KG1 (cell line): ENCODE results near the gene WNT2B.

Experiments used
- DNase-seq: peaks from one replicate; lab custom pipeline; 2025; lab: John Stamatoyannopoulos, UW

WNT2B gene

DNA sequence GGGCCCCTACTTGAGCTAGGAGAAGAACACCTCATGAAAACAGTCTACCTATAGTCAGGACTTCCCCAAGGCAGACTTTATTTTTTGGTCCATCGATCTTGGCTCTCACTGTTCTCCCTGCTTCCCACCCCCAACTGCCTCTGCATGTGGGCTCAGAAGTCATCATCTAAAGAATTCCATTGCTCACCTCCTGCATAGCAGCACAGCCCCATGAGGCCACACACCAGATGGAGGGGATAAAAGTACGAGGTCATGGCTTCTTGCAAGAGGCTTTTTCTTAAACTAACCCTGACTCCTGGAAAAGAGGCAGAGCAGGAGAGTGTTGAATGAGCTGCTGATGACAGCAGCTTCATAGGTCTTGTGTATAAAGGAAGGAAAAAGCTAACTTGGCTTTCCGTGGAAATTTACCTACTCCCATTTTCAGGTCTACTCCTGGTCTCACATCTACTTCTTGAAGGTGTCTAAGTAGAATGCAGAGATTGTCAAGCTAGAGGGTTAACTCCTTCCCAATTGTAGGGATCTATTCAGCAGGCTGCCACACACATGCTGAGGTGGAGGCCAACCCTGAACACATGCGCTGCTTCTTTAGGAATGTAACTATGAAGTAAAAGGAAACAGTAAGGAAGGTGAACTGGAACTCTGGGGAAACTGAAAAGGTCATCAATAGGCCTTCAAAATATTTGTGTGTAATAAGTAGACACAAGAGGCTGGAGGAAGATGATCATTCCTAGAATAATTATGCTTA is 18.7 kb downstream of the WNT2B start:
- no peak for DNase-seq

DNA sequence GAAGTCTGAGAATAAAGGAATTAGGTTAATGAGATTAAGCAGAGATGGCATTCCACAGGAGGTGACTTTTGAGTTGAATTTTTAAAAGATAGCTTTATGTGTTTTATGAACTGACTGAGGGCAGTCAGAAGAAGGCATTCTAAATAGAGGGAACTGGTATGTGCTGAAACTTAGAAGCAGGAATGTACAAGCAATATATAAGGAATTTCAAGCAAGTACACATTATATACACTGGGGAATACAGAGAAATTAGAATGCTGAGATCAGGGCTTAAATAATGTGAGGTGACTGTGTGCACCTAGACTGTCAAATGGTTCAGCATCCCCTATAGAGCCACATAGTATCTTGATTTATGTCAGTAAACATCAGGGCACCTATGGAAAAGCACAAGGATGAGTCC is 19.3 kb downstream of the WNT2B start:
- DNase-seq = no peak

DNA sequence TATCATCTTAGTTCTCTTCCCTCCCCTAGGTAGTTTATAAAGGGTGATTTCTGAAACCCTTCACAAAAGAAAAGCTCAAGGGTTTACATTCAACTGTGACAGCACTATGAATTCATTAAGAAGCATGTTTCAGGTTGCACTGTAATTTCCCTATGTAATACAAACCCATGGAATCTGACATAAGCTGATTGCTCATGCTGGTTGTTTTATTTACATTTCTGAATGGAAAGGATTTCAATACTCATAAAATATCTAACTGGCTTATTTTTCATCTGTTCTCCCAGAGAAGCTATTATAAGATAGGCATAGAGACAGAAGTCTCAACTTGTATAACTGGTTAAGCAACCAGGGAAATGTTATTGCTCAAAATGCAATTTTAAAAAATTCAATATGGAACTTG is 20.5 kb downstream of the WNT2B start:
- no peak for DNase-seq

DNA sequence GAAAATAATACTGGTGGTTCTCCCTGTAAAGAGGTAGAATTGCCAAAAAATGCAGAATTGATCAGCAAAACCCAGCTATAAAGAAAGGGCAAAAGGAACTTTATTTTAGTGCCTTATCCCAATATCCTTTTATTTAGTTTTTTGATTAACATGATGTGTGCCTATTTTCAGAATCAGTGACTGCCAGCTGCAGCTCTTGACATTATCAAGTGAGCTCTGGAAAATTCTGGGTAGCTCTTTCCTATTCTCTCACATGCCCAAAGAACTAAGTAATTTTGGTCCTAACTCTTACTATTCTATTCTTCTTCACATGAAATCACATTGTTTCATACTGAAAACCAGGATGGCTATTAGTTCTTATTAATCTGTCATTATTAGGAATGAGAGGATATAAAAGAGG is 22.1 kb downstream of the WNT2B start:
- no peak for DNase-seq

DNA sequence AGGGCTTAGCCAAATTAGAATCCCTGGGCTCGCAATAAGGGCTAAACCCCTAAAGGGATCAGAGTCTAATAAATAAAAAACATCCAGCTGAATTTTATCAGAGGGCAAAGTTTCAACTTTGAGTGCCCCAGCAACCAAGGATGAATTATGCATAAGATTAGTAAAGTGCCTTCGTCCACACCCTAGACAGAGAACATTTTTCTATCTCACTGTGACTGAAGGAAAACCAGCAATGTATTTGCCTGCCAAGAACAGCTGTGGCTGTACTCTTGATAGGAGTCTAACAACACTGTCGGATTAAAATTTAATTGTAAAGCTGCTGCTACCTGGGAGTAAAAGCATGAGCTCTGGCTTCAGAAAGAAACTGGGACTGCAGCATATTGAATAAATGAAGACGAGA is 23.3 kb downstream of the WNT2B start:
- DNase-seq = no peak

DNA sequence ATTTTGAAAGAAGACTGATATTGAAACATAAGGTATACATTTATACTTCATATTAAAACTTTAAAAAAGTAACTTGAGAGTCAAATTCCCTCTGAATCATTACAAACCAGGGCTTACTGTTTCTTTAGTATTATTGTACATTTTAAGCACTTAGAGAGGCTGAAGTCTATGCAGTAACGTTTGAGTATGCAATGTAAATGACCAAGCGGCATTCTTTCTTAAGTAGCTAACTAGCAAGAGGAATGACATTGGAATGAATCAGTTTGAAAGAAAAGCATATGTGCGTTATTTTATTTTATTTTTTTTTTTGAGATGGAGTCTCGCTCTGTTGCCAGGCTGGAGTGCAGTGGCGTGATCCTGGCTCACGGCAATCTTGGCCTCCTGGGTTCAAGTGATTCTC is 24.3 kb downstream of the WNT2B start:
- DNase-seq = no peak

DNA sequence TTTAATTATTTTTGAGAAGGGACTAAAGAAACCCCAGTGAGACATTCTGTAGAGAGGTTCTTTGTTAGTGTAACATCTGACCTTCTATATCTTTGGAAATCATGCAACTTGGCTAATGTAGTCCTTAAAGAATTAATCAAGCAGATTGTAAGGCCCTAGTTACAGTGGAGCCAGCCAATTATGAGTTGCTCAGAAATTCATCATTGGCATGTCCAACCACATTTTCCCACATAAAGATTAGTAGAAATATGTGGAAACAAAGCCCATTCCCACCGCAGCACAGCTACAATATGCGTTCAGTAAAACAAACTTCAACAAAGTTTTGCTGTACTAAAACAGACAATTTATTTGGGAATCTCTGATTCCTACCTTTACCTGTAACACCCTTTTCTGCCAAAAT is 27.8 kb downstream of the WNT2B start:
- no peak for DNase-seq

DNA sequence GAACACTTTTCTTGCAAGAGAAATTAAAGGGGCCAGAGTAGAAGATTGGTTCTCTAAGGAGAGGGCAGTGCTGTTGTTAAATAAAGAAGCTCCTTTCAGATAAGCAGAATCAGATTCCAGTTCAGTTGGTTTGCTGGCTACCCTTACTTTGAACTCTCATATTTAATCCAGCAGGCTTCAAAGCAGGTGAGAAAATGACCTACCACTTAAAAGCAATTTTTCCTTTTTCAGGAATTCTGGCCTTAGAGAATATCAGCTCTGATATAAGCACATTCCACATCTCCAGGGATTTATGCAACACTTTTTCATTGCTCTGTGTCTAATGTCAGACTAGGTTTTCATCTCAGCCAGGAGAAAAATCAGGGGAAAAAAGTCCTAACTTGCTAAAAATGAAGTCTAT is 28.7 kb downstream of the WNT2B start:
- no peak for DNase-seq

DNA sequence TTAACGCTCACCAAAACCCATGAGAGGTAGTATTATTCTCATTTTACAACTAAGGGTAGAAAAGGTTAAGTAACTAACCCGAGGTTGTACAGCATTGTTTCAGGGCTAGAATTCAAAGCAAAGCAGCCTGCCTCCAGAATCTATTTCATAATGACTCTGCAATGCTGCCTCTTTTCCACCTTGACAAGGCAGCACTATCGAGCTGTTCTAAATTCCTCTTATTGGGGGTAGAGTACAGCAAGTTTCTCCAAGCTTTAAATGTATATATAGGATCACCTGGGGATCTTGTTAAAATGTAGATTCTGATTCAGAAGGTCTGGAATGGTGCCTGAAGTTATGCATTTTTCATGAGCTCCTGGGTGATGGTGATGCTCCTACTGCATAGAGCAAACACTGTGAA is 30.1 kb downstream of the WNT2B start:
- no peak for DNase-seq

DNA sequence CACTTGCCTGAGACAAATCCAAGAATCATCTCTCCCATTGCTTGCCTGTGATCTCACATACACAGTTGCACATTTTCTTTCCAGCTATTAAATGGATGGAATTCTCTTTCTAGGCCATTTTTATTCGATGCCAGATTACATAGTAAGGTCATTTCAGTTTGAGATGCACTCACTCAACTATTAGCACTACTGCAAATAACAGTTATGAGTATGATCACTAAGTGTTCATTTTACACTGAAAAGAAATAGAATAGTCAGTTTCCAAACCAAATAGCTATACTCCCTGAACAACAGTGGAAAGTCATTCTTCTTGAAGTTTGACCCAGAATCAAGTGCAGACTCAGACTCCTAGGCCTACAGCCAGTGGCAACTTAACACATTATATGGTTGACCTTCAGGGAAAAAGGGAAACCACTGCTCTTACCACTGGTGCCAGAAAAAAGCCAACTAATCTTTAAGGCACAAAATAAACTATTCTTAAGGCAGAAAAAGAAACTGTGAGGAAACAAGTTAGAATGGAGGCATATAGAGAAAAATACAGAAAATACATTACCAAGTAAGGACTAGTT is 31.5 kb downstream of the WNT2B start:
- no peak for DNase-seq

DNA sequence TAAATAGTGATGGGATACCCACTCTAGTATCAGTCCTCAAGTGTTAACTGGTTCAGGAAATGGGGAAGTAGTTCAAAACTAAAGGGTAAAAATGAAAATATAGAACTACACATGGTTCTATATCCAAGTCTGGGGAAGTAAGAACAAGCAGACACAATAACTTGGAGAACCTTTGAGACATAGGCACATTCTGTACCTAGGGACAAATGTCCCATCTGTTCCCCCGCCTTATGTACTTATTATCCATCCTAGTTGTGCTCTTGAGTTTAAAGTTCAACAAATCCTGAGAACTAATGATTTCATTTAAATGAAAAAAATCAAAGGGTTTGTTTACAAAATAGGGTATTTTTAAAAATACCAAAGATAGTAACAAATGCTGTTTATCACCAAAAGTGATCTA is 32.5 kb downstream of the WNT2B start:
- no peak for DNase-seq

DNA sequence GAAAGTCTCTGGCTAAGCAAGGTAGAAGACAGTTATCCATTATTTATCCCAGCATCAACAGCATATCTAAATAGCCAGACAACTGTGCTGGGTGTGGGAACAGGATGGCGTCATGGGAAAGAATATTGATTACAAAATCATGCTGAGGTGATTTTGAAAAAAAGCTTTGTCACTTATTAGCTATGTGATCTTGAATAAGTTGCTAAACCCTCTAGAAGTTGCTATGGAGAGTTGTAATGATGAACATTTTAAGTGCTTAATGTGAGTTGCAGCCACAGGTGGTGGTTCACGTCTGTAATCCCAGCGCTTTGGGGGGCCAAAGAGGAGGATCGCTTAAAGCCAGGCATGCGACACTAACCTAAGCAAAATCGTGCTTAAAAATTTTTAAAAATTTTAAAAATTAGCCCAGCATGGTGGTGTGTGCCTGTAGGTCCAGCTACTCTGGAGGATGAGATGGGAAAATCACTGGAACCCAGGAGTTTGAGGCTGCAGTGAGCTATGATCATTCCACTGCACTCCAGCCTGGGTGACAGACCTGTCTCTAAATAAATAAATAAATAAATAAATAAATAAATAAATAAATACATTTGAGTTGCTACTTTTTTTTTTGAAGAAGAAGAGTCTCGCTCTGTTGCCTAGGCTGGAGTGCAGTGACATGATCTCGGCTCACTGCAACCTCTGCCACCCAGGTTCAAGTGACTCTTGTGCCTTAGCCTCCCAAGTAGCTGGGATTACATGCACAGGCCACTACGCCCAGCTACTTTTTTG is 33.6 kb downstream of the WNT2B start:
- no peak for DNase-seq

DNA sequence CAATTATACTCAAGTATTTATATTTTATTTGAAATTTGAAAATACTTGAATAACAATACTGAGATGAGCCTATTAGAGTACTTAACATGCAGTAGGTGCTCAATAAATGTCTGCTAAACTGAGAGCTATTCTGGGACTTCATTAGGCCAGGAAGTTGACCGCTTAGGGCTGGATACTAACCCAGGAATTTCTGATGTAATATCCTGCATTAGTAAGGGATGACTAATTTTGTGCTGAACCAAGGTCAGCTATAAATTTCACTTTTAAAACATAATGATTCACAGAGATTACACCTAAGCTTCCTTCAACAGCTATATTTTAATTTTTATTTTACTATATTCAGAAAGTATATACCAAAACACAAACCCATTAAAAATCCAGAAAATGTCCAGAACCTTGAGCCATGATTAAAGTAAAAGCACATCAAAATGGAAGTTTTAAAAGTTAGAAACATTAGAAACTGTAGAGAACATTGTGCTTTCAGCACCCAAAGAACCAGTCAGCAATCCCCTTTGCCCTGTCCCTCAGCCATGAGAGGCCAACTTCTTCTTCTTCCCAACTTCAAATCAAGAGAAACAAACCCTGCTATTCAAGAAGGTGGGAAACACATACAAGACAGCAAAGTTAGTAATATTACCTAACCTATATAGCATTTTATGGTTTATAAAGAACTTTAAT is 35.4 kb downstream of the WNT2B start:
- DNase-seq = no peak

DNA sequence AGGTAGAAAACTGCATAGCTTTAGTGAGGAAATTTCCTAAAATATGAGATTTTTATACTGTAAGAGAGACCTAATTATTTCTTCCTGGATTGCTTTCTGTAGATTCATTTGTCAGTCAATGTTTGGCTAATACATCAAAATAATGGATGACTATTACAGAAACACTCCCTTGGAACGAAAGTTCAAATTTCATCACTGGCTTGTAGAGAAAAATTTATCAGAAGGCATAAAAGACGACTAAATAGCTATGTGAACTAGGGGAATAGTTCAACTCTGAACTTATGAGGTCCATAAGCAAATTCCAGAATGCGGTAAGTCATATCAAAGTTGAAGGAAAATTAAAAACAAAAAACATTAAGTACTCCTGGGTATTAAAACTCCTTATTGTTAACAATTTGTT is 36.0 kb downstream of the WNT2B start:
- no peak for DNase-seq

DNA sequence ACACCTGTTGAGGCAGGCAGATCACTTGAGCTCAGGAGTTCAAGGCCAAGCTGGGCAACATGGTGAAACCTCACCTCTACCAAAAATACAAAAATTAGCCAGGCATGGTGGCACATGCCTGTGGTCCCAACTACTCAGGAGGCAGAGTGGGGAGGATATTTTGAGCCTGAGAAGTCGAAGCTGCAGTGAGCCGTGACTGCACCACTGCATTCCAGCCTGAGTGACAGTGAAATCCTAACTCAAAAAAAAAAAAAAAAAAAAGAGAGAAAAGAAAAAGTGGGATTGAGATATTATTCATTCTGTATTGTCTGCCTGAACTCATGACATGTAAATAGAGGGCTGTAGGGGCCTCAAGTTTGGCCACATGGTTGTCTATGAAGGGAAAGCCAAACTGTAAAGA is 37.3 kb downstream of the WNT2B start:
- no peak for DNase-seq

DNA sequence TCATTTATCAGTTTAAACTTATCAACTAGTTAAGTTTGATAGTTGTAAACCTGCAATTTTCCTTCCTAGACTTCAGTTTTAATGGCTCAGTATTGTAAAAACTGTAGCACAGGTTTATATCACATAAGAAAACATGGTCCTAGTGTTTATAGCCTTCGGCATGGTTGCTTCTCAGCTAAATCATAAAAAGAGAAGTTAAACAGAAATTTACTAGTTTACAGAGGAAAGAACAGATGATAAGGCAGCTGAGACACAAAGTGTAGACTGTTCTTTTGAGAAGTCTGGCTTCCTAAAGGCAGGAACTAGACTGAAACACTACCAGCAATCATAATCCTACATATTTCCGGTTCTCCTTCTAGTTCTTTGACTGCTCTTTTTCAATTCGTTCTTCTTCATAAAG is 39.8 kb downstream of the WNT2B start:
- no peak for DNase-seq

DNA sequence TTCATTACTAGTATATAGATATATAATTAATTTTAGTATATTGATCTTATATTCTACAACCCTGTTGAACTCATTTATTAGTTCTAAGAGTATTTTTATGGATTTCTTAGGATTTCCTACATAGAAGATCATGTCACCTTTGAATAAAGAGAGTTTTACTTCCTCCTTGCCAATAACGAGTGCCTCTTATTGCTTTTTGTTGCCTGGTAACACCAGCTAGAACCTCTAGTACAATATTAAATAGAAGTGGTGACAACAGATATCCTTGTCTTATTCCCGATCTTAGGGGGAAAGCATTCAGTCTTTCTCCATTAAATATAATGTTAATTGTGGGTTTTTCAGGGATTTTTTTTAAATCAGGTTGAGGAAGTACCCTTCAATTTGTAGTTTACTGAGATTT is 40.8 kb downstream of the WNT2B start:
- DNase-seq = no peak

DNA sequence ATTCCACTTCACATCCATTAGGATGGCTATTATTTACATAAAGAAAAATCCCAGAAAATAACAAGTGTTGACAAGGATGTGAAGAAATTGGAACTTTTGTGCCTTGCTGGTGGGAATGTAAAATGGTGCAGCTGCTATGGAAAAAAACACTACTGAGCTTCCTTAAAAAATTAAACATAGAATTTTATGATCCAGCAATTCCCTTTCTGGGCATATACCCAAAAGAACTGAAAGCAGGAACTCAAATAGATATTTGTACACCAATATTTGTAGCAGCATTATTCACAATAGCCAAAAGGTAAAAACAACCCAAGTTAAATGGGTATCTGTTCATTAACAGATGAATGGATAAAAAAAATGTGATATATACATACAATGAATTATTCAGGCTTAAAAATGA is 45.6 kb downstream of the WNT2B start:
- no peak for DNase-seq

DNA sequence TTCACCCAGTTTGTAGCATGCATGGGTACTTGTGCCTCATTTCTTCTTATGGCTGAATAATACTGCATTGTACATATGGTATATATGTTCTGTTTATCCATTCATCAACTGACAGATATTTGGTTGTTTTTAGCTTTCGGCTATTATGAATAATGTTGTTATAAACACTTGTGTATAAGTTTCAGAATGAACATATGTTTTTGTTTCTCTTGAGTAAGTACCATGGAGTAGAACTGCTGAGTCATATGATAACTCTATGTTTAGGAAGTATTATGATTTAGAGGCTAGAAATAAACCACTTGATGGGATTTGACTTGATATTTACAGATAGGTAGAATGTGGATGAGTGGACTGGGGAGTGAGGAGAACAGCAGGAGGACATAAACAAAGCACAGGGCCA is 48.6 kb downstream of the WNT2B start:
- no peak for DNase-seq

DNA sequence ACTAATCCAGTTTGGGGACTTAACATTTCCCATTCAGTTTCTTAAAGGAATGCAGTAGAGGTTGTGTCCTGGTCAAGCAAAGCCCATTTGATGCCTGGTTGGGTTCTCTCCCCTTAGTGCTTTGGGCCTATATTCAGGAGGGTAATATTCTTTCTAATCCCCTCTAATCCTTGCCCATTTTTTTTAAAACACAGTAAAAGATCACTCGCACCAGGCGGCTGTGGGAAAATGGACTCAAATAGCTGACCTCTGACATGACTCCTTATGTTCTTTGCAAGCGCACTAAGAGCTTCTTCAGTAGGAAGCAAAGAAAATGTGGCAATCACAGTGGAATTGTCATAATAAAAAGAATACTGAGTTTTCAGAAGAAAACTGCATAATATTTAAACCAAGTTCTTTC is 49.9 kb downstream of the WNT2B start:
- no peak for DNase-seq

DNA sequence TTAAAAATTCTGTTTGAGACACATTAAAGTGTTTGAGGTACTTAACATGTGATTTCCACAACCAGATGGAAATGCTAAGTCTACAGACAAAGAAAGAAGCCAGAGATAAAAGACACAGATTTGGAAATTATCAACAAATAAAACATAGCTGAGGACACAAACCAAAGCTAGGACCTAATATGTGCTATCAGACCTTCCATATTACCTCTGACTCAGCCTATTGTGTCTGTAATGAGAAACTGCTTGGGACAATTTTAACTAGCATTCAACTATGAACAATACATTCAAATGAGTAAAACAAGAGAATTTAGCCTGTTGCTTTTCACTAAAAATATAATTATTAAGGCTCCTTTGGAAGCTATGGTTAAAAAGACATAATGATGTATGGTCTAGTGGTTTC is 54.6 kb downstream of the WNT2B start:
- no peak for DNase-seq

DNA sequence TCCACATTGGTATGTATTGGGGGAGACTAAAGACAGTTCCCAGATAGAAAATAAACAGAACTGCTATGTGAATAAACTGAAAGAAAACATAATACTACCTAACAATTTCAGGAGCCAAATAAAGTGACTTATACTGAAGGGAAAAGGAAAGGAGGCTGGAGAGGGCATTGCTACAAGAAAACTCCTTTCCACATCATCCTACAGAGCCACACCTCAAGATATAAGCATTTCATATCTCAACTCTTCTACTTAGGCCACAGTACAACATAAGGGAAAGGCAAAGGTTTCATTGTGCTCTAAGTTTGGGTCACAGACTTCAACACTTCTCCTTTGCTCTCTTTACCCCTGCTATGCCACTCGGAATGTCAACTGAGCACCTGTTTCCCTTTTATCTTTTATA is 55.3 kb downstream of the WNT2B start:
- no peak for DNase-seq

DNA sequence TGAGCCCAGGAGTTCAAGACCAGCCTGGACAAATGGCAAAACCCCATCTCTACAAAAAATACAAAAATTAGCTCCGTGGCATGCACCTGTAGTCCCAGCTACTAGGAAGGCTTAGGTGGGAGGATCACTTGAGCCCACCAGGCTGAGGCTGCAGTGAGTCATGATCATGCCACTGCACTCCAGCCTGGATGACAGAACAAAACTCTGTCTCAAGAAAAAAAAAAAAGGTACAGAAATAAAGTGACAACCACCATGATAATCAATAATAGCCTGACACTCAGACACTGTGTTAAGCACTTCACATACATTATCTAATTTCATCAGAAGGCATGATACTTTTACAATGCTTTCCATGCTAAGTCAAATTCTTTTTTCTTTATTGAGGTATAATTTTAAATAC is 57.0 kb downstream of the WNT2B start:
- no peak for DNase-seq
